Measurements from ENCODE around the gene SLC22A1.

Gene SLC22A1

DNA sequence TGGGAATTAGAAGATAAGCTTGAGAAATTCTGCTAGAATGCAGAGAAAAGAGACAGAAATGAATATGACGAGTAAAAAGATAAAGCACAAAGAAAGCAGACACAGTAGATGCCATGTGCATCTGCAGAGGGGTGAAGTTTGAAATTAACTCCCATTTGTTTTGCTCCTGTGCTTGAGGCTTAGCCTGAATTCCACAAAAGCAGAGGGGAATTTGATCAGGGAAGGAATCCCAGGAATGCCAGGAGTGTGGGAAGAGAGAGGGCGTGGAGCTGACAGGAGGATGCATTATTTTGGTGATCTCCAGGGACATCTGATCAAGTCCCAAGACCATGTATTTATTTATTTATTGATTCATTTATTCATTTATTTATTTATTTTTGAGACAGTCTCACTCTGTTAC lies 55.6 kb downstream of the SLC22A1 start:
- TF ChIP-seq CREB1 (IDR thresholded peaks at IDR 0.05; ENCODE audit: low read depth) (no peak), EP300 (IDR thresholded peaks at IDR 0.05; ENCODE audit: borderline replicate concordance) (no peak), TEAD4 (IDR thresholded peaks at IDR 0.05) (peak; percentile 21; the same call in 1 of the 2 replicates), YY1 (IDR thresholded peaks at IDR 0.05; ENCODE audit: low read depth) (no peak), ZBTB7A (IDR thresholded peaks at IDR 0.05; ENCODE audit: low read depth) (no peak)

DNA sequence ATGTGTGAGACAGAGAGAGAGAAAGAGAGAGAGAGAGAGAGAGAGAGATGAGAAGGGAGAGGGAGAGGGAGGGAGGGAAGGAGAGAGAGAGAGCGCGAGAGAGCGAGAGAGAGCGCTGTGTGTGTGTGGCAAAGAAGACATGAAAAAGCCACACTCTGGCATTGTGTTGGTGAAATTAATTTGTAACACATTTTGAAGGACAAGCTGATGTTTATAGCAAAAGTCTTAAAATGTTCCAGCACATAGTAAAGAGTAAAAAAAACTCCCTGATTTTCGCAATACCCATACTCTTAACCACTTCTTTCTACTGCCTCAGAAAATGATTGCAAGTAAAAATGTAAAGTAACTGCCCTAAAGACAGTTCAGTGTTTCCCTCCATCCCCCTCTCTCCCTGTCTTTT lies 56.7 kb downstream of the SLC22A1 start:
- TF ChIP-seq FOXM1 (IDR thresholded peaks at IDR 0.05; ENCODE audit: borderline replicate concordance, low read depth) (no peak), EGR1 (IDR thresholded peaks at IDR 0.05) (no peak)
- TF ChIP-seq, protein P1, sequence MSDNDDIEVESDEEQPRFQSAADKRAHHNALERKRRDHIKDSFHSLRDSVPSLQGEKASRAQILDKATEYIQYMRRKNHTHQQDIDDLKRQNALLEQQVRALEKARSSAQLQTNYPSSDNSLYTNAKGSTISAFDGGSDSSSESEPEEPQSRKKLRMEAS (IDR thresholded peaks at IDR 0.05): no peak
- TF ChIP-seq, protein P2, sequence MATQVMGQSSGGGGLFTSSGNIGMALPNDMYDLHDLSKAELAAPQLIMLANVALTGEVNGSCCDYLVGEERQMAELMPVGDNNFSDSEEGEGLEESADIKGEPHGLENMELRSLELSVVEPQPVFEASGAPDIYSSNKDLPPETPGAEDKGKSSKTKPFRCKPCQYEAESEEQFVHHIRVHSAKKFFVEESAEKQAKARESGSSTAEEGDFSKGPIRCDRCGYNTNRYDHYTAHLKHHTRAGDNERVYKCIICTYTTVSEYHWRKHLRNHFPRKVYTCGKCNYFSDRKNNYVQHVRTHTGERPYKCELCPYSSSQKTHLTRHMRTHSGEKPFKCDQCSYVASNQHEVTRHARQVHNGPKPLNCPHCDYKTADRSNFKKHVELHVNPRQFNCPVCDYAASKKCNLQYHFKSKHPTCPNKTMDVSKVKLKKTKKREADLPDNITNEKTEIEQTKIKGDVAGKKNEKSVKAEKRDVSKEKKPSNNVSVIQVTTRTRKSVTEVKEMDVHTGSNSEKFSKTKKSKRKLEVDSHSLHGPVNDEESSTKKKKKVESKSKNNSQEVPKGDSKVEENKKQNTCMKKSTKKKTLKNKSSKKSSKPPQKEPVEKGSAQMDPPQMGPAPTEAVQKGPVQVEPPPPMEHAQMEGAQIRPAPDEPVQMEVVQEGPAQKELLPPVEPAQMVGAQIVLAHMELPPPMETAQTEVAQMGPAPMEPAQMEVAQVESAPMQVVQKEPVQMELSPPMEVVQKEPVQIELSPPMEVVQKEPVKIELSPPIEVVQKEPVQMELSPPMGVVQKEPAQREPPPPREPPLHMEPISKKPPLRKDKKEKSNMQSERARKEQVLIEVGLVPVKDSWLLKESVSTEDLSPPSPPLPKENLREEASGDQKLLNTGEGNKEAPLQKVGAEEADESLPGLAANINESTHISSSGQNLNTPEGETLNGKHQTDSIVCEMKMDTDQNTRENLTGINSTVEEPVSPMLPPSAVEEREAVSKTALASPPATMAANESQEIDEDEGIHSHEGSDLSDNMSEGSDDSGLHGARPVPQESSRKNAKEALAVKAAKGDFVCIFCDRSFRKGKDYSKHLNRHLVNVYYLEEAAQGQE (IDR thresholded peaks at IDR 0.05; ENCODE audit: low read depth): no peak

DNA sequence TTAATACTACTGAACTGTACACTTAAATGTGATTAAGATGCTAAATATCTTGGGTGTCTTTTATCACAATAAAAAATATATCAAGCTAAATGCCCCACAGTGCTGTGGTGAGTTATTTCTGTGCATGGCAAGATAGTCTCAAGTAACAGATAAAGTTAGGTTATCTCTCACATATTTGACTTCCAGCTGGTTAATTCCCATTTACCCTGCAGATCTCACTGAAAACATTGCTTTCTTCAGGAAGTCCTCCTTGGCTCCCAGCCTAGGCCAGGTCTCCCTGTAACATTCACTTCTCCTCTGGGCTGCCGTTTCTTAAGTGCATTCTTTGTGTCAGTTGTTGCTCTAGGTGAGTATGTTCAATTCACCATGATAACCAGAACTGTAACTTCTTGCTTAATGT lies 59.1 kb downstream of the SLC22A1 start:
- TF ChIP-seq TEAD4 (IDR thresholded peaks at IDR 0.05) (no peak), FOXM1 (IDR thresholded peaks at IDR 0.05; ENCODE audit: borderline replicate concordance, low read depth) (no peak), CREB1 (IDR thresholded peaks at IDR 0.05; ENCODE audit: low read depth) (no peak), EP300 (IDR thresholded peaks at IDR 0.05; ENCODE audit: borderline replicate concordance) (no peak), YY1 (IDR thresholded peaks at IDR 0.05; ENCODE audit: low read depth) (no peak), TCF12 (IDR thresholded peaks at IDR 0.05; ENCODE audit: low read depth) (no peak), CEBPB (IDR thresholded peaks at IDR 0.05) (no peak), RAD21 (IDR thresholded peaks at IDR 0.05; ENCODE audit: low read depth) (no peak), ZBTB7A (IDR thresholded peaks at IDR 0.05; ENCODE audit: low read depth) (no peak)
- TF ChIP-seq, protein P2 (IDR thresholded peaks at IDR 0.05; ENCODE audit: low read depth): no peak

DNA sequence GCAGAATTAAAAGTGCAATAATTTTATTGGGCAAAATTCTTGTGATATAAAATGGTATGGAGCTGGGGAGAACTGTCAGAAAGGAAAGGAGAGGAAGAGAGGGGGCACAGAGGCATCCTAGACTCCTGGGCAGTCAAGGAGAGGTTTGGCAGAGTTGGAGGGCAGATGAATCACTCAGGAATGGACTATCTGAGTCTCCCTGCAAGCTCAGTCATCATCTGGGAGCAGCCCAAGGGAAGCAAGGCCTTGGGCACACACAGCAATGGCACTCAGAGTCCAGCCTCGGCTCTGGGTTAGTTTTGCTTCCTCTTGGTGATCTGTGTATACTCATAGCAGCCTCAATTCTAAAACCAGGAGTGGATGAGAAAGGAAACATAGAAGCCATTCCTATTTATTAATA lies 67.2 kb downstream of the SLC22A1 start:
- TF ChIP-seq TAF1 (IDR thresholded peaks at IDR 0.05; ENCODE audit: low read depth) (no peak), CEBPB (IDR thresholded peaks at IDR 0.05) (no peak), EGR1 (IDR thresholded peaks at IDR 0.05) (no peak), ZBTB7A (IDR thresholded peaks at IDR 0.05; ENCODE audit: low read depth) (no peak), RAD21 (IDR thresholded peaks at IDR 0.05; ENCODE audit: low read depth) (no peak), TCF12 (IDR thresholded peaks at IDR 0.05; ENCODE audit: low read depth) (no peak), FOXM1 (IDR thresholded peaks at IDR 0.05; ENCODE audit: borderline replicate concordance, low read depth) (no peak), CREB1 (IDR thresholded peaks at IDR 0.05; ENCODE audit: low read depth) (no peak), EP300 (IDR thresholded peaks at IDR 0.05; ENCODE audit: borderline replicate concordance) (no peak), YY1 (IDR thresholded peaks at IDR 0.05; ENCODE audit: low read depth) (no peak), TEAD4 (IDR thresholded peaks at IDR 0.05) (no peak), NFIC (IDR thresholded peaks at IDR 0.05) (no peak)
- TF ChIP-seq, protein P3, sequence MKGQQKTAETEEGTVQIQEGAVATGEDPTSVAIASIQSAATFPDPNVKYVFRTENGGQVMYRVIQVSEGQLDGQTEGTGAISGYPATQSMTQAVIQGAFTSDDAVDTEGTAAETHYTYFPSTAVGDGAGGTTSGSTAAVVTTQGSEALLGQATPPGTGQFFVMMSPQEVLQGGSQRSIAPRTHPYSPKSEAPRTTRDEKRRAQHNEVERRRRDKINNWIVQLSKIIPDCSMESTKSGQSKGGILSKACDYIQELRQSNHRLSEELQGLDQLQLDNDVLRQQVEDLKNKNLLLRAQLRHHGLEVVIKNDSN (IDR thresholded peaks at IDR 0.05): no peak
- TF ChIP-seq, protein P1 (IDR thresholded peaks at IDR 0.05): no peak
- TF ChIP-seq, protein P2 (IDR thresholded peaks at IDR 0.05; ENCODE audit: low read depth): no peak

DNA sequence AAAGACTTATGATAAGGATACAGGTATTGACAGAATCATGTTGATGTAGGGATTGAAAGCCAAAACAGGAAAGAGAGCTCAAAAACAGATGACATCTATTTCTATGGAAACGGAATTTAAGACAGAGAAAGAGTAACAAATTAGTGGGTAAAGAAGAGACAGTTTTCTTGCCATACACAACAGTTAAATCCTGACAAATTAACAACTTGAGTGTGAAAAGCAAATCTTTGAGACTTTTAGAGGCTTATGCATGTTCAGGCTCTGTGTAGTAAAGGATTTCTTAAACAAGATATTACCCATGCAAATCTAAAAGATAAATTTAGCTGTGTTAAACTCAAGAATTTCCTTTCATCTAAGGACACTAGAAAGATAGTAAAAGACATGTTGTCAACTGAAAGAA lies 68.5 kb downstream of the SLC22A1 start:
- TF ChIP-seq CREB1 (IDR thresholded peaks at IDR 0.05; ENCODE audit: low read depth) (no peak), NFIC (IDR thresholded peaks at IDR 0.05) (no peak), YY1 (IDR thresholded peaks at IDR 0.05; ENCODE audit: low read depth) (no peak), TEAD4 (IDR thresholded peaks at IDR 0.05) (no peak), ZBTB7A (IDR thresholded peaks at IDR 0.05; ENCODE audit: low read depth) (no peak), RAD21 (IDR thresholded peaks at IDR 0.05; ENCODE audit: low read depth) (no peak), CEBPB (IDR thresholded peaks at IDR 0.05) (no peak), EP300 (IDR thresholded peaks at IDR 0.05; ENCODE audit: borderline replicate concordance) (no peak), EGR1 (IDR thresholded peaks at IDR 0.05) (no peak), FOXM1 (IDR thresholded peaks at IDR 0.05; ENCODE audit: borderline replicate concordance, low read depth) (no peak), TCF12 (IDR thresholded peaks at IDR 0.05; ENCODE audit: low read depth) (no peak), TAF1 (IDR thresholded peaks at IDR 0.05; ENCODE audit: low read depth) (no peak)
- TF ChIP-seq, protein P1 (IDR thresholded peaks at IDR 0.05): no peak
- TF ChIP-seq, protein P3 (IDR thresholded peaks at IDR 0.05): no peak
- TF ChIP-seq, protein P2 (IDR thresholded peaks at IDR 0.05; ENCODE audit: low read depth): no peak

All from Ishikawa (cell line).